Spleen (tissue), 7 donors: Measurements from ENCODE around the gene SMIM31.

ENCODE experiments used
- CTCF ChIP-seq, 11 experiments: fragments of 200-600 bp in 7 of 11; fragments of 450-650 bp in 4 of 11; sonication (generic) in 4 of 11; IDR thresholded peaks in 8 of 11; conservative IDR thresholded peaks in 3 of 11; 1 replicate in 7 of 11; 2 replicates in 4 of 11; pipeline versions ENCODE4 v1.4.0 to v1.8.0; 2016 to 2021; ENCODE audit warnings: antibody characterized with exemption in 11 of 11, inconsistent platforms in 4 of 11, mild to moderate bottlenecking in 1 of 11
- POLR2A ChIP-seq, 3 donors: fragments of 450-650 bp; IDR thresholded peaks; one replicate each; pipeline ENCODE4 v1.5.1; 2017; ENCODE audit warnings: antibody characterized with exemption in 3 of 3, mild to moderate bottlenecking in 1 of 3
- POLR2AphosphoS5 ChIP-seq, 3 donors: sonication (generic); formaldehyde crosslinking; IDR thresholded peaks; one replicate each; pipeline ENCODE4 v1.5.1; 2017; ENCODE audit warnings: antibody characterized with exemption in 3 of 3
- donor health status: DM: no; HTN: no; CAD: no; lungs with moderate emphysema.
- donor health status: DM: no; HTN: no; CAD: no.
- donor health status: DM: no; HTN: no; CAD: no.

- TF ChIP-seq POLR2A (IDR thresholded peaks at IDR 0.05) (no peak), CTCF (IDR thresholded peaks at IDR 0.05 in 8 of 11, conservative IDR thresholded peaks at IDR 0.05 in 3 of 11) (no peak), POLR2AphosphoS5 (IDR thresholded peaks at IDR 0.05) (no peak)
Measured at GRCh38 chr4:164779080-164779479, 25.1 kb downstream of the SMIM31 start.
